ENCODE data around the gene CHST11.

DNA sequence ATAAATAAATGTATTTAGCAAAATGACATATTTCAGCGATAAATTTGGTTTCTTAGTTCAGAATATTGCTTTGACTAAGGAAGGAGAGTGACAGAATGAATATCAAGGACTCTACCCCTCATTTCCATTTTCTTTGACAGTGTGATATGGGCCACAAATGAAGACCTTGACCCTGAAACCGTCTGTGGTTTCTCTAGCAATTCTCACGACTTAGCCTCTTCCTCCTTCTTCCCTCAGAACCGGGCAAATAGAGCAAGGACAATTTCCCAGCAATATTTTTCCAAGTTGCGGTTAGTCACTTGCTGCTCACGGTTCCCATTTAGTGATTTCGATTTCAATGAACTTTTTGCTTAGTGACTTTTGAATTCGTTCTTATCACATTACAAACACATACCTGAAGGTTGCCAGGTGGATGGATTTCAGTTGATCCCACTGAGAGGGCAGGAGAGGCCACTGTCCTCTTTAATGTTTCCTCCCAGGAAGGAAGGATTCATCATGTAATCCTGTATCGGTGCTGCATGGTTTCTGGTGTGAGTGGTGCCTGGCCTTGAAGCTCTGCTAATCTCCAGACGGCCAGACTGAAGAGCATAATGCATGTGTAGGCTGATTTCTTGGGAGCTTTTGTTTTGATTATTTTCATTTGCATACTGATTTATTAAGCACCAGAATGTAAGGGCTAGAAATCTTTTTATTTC is 77.6 kb downstream of the CHST11 start:
- TF ChIP-seq, protein P1, sequence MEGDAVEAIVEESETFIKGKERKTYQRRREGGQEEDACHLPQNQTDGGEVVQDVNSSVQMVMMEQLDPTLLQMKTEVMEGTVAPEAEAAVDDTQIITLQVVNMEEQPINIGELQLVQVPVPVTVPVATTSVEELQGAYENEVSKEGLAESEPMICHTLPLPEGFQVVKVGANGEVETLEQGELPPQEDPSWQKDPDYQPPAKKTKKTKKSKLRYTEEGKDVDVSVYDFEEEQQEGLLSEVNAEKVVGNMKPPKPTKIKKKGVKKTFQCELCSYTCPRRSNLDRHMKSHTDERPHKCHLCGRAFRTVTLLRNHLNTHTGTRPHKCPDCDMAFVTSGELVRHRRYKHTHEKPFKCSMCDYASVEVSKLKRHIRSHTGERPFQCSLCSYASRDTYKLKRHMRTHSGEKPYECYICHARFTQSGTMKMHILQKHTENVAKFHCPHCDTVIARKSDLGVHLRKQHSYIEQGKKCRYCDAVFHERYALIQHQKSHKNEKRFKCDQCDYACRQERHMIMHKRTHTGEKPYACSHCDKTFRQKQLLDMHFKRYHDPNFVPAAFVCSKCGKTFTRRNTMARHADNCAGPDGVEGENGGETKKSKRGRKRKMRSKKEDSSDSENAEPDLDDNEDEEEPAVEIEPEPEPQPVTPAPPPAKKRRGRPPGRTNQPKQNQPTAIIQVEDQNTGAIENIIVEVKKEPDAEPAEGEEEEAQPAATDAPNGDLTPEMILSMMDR (IDR thresholded peaks at IDR 0.05), result no peak
- no peak for TF ChIP-seq POLR2A (IDR thresholded peaks at IDR 0.05)
